NT2/D1 (cell line): ENCODE results near the gene GPR15LG.
A peak's percentile ranks its signal among the peaks of the same experiment; 100 is the strongest.

Experiments used
- DNase-seq: peaks from one replicate; pipeline ENCODE4 v3.0.0-alpha.2; 2011; ENCODE audit warnings: low read depth, low spot score
- H3K27me3 ChIP-seq: 2 replicates; pipeline ENCODE4 v1.6.0; 2011; ENCODE audit warnings: mild to moderate bottlenecking; ENCODE audit not compliant: insufficient read length, insufficient read depth
- H3K36me3 ChIP-seq: 2 replicates; pipeline ENCODE4 v1.6.1; 2011; ENCODE audit warnings: mild to moderate bottlenecking, low read length, mixed read lengths; ENCODE audit not compliant: insufficient read depth, insufficient read length
- H3K4me1 ChIP-seq: 2 replicates; pipeline ENCODE4 v1.5.1; 2011; ENCODE audit not compliant: insufficient read depth, insufficient read length
- H3K4me3 ChIP-seq: 2 replicates; pipeline ENCODE4 v1.5.1; 2011; ENCODE audit warnings: low read depth; ENCODE audit not compliant: insufficient read length
- H3K9ac ChIP-seq: 2 replicates; pipeline ENCODE4 v1.6.0; 2011; ENCODE audit warnings: low read depth; ENCODE audit not compliant: insufficient read length
- H3K9me3 ChIP-seq: 2 replicates; pipeline ENCODE4 v1.5.1; 2011; ENCODE audit warnings: mild to moderate bottlenecking, low read length; ENCODE audit not compliant: insufficient read depth
- SUZ12 ChIP-seq: IDR thresholded peaks from 2 replicates; pipeline ENCODE4 v1.6.1; 2011; ENCODE audit not compliant: insufficient read length, insufficient read depth; ENCODE audit errors: extremely low read depth
- YY1 ChIP-seq: IDR thresholded peaks from 2 replicates; pipeline ENCODE4 v1.6.1; 2011; ENCODE audit not compliant: insufficient read length, insufficient read depth
- ZNF274 ChIP-seq: IDR thresholded peaks from 2 replicates; pipeline ENCODE4 v1.6.1; 2011; ENCODE audit warnings: mild to moderate bottlenecking, low read depth, low read length

Gene GPR15LG

DNA sequence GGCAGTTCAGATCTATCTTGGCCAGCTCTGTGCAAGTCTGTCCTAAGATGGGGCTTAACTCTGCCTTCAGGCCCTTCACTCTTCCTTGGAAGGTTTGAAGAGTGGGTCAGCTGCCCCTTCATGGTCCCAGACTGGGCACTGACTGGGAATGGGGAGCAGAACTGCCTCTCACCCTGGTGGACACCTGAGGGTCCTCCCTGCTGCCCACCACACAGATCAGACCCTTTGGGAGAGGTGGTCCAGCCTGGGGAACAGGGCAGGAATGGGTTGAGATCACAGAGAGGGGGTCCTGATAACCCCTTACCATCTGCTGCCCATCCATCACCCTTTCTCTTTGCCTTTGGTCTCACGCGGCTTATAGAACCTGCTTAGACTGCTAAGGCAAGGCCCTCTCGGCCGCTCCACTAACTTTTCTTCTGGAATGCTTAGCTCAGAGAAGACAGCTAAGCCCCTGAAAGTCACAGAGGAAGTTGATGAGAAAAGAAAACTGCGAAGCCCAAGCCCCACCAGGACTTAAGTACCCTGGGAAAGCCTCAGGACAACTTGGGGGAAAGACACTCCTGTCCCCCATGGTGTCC is 20.3 kb downstream of the GPR15LG start:
- Histone ChIP-seq H3K9me3 (no peaks in the 10 kb centered on the region), H3K36me3 (no peaks in the 10 kb centered on the region), H3K4me1 (peaks cover 6% of the 10 kb centered on the region), H3K4me3 (peak overlapping the region; percentile 8), H3K27me3 (peaks cover 28% of the 10 kb centered on the region), H3K9ac (peak overlapping the region; percentile 9)
- TF ChIP-seq ZNF274 = no peak
- TF ChIP-seq YY1 = no peak
- no peak for TF ChIP-seq SUZ12
- DNase-seq = no peak

DNA sequence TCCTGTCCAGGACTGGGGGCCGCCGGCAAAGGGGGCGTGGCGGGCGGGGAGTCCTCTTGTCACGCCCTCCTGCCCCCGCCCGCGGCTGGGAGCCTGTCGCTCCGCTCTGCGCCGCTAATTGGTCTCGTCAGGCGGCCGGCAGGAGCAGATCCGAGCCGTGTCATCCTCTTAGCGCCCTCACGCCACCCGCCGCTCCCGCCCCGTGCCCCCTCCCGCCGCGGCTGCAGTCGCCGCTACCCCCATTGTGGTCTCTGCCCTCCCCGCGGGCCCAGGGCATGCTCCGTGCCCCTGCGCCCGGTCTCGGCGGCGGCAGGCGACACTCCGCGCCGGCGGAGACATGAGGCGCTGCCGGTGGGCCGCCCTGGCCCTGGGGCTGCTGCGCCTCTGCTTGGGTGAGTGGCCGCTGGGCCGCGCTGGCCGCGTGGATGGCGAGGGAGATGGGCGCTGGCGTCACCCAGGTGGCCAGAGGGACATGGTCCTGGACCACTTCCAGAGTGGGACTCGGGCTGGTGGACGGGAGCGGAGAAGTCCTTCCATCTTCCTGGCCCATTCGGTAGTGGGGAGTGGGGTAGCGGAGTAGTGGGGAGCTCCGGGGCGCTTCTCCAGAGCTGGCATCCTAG is 20.9 kb downstream of the GPR15LG start, which contains the start of gene CDHR1:
TSS of gene CDHR1 (plus strand) at position 114 of the 620 bp plus-strand sequence. CDS start at position 338, 224 bp downstream.
- Histone ChIP-seq H3K4me1 (peaks cover 6% of the 10 kb centered on the region), H3K4me3 (peak within 1 kb of the TSS; percentile 53), H3K36me3 (no peaks in the 10 kb centered on the region), H3K9ac (peak within 1 kb of the TSS; percentile 83), H3K9me3 (no peaks in the 10 kb centered on the region), H3K27me3 (peaks cover 28% of the 10 kb centered on the region)
- TF ChIP-seq YY1 (no peak), SUZ12 (no peak), ZNF274 (no peak)
- DNase-seq = peak; percentile 25

DNA sequence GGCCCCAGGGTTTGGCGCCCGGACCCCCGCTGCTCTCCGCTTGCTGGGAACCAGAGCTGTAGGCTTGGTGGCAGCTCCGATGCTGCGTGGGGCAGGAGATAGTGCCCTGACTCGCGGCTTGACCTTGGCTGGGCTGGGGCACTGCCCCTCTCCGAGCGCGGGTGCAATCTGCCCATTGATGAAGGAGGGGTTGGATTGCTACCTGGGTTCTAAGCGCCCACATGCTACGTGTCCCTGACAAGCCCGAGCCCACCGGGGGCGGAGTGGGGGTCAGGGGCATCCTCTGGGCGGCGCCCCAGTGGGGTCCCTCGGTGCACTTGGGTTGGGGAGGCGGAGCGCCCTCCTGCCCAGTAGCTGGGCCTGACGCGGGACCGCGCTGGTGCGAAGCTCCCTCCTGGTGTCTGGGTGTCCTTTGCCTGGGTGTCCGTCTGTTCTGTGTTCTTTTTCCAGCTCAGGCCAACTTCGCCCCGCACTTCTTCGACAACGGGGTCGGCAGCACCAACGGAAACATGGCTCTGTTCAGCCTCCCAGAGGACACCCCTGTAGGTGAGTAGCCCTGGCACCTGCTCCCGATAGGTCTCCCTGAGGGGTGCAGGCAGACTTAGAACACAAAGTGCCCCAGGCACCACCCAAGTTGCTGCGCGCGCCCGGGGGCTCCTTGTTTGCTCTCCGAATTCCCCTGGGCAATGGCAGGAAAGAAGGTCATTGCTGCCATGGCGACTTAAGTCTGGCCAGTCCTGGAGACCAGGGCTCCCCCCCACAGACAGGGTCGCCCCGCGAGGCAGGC is 21.6 kb downstream of the GPR15LG start:
- Histone ChIP-seq H3K4me3 (peak overlapping the region; percentile 53), H3K27me3 (peaks cover 28% of the 10 kb centered on the region)

DNA sequence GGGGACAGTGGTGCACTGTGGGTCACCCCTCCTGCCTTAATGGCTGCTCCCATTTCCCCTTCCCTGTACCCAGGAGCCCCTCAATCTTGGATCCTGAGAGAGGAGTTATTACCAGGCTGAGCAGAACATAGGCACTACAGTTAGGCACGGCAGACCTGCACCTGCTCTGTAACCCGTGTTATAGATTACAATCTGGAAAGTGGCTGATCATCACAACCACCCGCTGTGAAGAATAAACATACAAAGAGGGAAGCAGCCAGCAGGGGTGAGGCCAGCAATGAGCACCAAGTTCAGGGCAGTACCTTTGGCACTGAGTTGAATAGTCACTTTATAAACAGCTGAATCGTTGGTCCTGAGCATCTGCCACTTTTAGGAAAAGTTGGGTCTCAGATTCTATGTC is 22.5 kb downstream of the GPR15LG start:
- no peaks in the 10 kb centered on the region for H3K36me3 ChIP-seq
- no peaks in the 10 kb centered on the region for H3K9me3 ChIP-seq
- DNase-seq = no peak
- H3K4me3 ChIP-seq = no peak overlapping the region
- no peak for TF ChIP-seq YY1
- no peak for TF ChIP-seq SUZ12
- no peak for TF ChIP-seq ZNF274
- H3K4me1 ChIP-seq = peaks cover 6% of the 10 kb centered on the region
- H3K27me3 ChIP-seq = peaks cover 28% of the 10 kb centered on the region
- H3K9ac ChIP-seq = no peak overlapping the region

More for the DNA sequence above, 21.6 kb downstream of the GPR15LG start:
- no peaks in the 10 kb centered on the region for H3K36me3 ChIP-seq
- peaks cover 6% of the 10 kb centered on the region for H3K4me1 ChIP-seq
- no peaks in the 10 kb centered on the region for H3K9me3 ChIP-seq
- peak overlapping the region; percentile 83 for H3K9ac ChIP-seq
- no peak for TF ChIP-seq YY1
- no peak for TF ChIP-seq ZNF274
- DNase-seq = no peak

DNA sequence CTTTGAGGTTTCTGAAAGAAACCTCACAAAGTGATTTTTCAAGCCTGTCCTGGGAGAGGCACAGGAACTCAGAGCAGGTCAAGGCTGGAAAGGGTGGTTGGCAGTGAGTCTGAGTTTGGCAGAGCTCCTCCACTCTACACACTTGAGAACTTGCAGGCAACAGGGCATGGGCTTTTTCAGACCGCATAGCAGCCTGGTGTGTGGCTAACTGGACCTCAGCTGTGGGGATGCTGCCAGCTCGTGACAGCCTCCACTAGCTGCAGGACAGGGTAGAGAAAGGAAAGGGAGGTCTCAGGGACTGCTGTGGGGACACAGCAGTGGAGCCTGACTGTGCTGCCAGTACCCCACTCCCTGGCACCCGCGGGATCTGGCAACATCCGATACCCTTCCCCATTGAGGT is 23.3 kb downstream of the GPR15LG start:
- Histone ChIP-seq H3K27me3 (peaks cover 28% of the 10 kb centered on the region), H3K36me3 (no peaks in the 10 kb centered on the region), H3K9me3 (no peaks in the 10 kb centered on the region), H3K9ac (no peak overlapping the region), H3K4me1 (peaks cover 6% of the 10 kb centered on the region), H3K4me3 (no peak overlapping the region)
- TF ChIP-seq YY1 (no peak), ZNF274 (no peak), SUZ12 (no peak)
- no peak for DNase-seq

DNA sequence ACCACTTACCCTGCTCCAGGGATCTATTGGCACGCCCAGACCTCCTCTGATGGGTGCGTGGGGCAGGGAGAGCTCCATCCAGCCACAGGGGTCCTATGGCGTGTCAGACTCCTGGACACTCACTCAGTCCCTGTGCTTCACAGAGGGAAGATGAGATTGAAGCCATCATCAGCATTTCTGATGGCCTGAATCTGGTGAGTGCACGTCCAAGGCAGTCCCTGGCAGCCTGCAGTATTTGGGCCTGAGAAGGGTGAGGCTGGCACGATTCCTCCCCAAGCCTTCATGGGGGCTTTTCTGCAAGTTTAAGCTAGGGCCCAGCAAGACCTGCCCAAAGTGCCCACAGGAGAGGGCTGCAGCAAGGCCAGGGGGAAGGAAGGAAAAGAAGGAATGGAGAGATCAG is 24.0 kb downstream of the GPR15LG start:
- Histone ChIP-seq H3K36me3 (no peaks in the 10 kb centered on the region), H3K4me3 (no peak overlapping the region), H3K9me3 (no peaks in the 10 kb centered on the region), H3K27me3 (peaks cover 28% of the 10 kb centered on the region), H3K4me1 (peaks cover 6% of the 10 kb centered on the region), H3K9ac (no peak overlapping the region)
- no peak for DNase-seq
- no peak for TF ChIP-seq SUZ12
- TF ChIP-seq ZNF274 = no peak
- TF ChIP-seq YY1 = no peak
